Measurements from ENCODE around the gene SAMM50.

SAMM50 gene

GRCh38 chr22:43946384-43946667 is 8.9 kb upstream of the SAMM50 start:
- DNase-seq: no peak

- no peak for DNase-seq
Measured at GRCh38 chr22:43948836-43949406, 6.3 kb upstream of the SAMM50 start.

GRCh38 chr22:43951391-43951790 is 3.9 kb upstream of the SAMM50 start:
- no peak for DNase-seq

GRCh38 chr22:43951966-43952365 is 3.3 kb upstream of the SAMM50 start:
- no peak for DNase-seq

GRCh38 chr22:43953988-43954785 is 1.1 kb upstream of the SAMM50 start:
- peak in 1 of 3 donors; percentile 4 for DNase-seq

- peak; percentile 10 to 37 (median 10) for DNase-seq
Measured at GRCh38 chr22:43955883-43956782, 891 bp downstream of the SAMM50 start.

- DNase-seq: no peak
Measured at GRCh38 chr22:43956805-43957463, 1.7 kb downstream of the SAMM50 start.

GRCh38 chr22:43957871-43958270 is 2.6 kb downstream of the SAMM50 start:
- DNase-seq: no peak

GRCh38 chr22:43964314-43964857 is 9.1 kb downstream of the SAMM50 start:
- DNase-seq: no peak

GRCh38 chr22:43967069-43967468 is 11.8 kb downstream of the SAMM50 start:
- DNase-seq: no peak

GRCh38 chr22:43968614-43969013 is 13.4 kb downstream of the SAMM50 start:
- DNase-seq: no peak

GRCh38 chr22:43969021-43969878 is 14.0 kb downstream of the SAMM50 start:
- DNase-seq: no peak

- no peak for DNase-seq
Measured at GRCh38 chr22:43969989-43970755, 14.9 kb downstream of the SAMM50 start.

- DNase-seq: no peak
Measured at GRCh38 chr22:43971112-43971511, 15.9 kb downstream of the SAMM50 start.

GRCh38 chr22:43972931-43973462 is 17.8 kb downstream of the SAMM50 start:
- no peak for DNase-seq

GRCh38 chr22:43974028-43974545 is 18.8 kb downstream of the SAMM50 start:
- no peak for DNase-seq

GRCh38 chr22:43975041-43975440 is 19.8 kb downstream of the SAMM50 start:
- DNase-seq: no peak

- DNase-seq: no peak
Measured at GRCh38 chr22:43976861-43977795, 21.9 kb downstream of the SAMM50 start.

- no peak for DNase-seq
Measured at GRCh38 chr22:43978558-43978957, 23.3 kb downstream of the SAMM50 start.
